ENCODE results near the gene TMEM198. TPM values are rescaled to one million over a fixed set of nuclear protein-coding genes. Genes with fewer than 3 reads are reported as not detected.

The TMEM198 gene
- total RNA-seq, 1 donor from 2014 or later = 2.5 TPM

DNA sequence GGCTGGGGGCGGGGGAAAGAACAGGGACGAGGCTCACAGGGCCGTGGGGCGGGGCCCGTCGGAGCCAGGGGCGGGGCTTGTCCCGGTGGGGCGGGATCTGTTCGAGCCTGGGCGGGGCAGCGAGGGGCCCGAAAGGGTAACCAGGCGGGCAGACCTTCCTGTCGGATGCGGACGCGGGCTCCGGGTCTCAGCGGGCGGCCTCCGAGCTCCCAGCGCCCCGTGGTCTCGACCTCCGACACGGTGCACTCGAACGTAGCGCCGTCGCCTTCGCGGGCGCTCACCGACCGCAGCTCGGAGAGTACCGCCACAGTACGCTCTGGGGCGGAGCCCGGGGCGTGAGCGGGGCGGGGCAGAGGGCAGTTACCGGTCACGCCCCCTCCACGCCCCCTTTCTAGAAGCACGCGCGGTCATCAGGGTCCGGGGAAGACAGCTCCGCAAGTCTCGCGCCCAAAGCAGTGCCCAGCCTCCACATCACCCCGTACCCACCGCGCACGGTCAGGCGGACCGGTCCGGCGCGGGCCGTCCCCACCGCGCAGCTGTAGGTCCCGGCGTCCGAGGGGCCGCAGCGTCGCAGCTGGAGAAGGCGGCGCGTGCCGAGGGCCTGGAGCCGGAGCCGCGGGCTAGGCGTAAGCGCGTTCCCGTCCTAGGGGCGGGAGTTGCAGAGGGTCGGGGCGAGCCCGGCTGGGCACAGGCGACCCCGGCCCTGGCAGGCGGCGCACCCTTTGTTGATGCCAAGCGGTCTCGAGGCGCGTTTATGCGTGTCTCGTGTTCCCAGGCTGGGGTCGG, 8.7 kb downstream of the TMEM198 start:
- peaks cover 51% of the 10 kb centered on the region for H3K27me3 ChIP-seq (ENCODE audit: low read depth)
- intact Hi-C loops (cut with micrococcal nuclease) = no loop called here

DNA sequence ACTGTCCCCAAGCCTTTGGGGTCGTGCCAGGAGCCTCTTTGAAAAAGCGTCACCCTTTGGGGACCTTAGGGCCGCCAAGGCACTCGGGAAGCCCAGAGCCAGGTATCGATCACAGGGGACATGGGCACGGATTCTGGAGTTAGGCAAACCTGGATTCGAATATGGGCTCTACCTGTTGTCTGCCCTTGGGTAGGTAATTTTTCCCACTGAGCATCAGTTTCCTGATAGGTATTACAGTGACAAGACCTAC, 9.3 kb downstream of the TMEM198 start:
- H3K27ac ChIP-seq (replicated peaks) = no peak overlapping the region

More for the DNA sequence above, 8.7 kb downstream of the TMEM198 start:
- peaks cover 11% of the 10 kb centered on the region for H3K36me3 ChIP-seq
- no peaks in the 10 kb centered on the region for H3K9me3 ChIP-seq (replicated peaks)
- peak; percentile 86 for DNase-seq
- peaks cover 21% of the 10 kb centered on the region for H3K4me1 ChIP-seq
- peak overlapping the region; percentile 67 for H3K4me3 ChIP-seq
- TF ChIP-seq, protein P1, sequence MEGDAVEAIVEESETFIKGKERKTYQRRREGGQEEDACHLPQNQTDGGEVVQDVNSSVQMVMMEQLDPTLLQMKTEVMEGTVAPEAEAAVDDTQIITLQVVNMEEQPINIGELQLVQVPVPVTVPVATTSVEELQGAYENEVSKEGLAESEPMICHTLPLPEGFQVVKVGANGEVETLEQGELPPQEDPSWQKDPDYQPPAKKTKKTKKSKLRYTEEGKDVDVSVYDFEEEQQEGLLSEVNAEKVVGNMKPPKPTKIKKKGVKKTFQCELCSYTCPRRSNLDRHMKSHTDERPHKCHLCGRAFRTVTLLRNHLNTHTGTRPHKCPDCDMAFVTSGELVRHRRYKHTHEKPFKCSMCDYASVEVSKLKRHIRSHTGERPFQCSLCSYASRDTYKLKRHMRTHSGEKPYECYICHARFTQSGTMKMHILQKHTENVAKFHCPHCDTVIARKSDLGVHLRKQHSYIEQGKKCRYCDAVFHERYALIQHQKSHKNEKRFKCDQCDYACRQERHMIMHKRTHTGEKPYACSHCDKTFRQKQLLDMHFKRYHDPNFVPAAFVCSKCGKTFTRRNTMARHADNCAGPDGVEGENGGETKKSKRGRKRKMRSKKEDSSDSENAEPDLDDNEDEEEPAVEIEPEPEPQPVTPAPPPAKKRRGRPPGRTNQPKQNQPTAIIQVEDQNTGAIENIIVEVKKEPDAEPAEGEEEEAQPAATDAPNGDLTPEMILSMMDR (IDR thresholded peaks at IDR 0.05; ENCODE audit: borderline replicate concordance) = no peak
- H3K27ac ChIP-seq (replicated peaks) = peak overlapping the region; percentile 3

DNA sequence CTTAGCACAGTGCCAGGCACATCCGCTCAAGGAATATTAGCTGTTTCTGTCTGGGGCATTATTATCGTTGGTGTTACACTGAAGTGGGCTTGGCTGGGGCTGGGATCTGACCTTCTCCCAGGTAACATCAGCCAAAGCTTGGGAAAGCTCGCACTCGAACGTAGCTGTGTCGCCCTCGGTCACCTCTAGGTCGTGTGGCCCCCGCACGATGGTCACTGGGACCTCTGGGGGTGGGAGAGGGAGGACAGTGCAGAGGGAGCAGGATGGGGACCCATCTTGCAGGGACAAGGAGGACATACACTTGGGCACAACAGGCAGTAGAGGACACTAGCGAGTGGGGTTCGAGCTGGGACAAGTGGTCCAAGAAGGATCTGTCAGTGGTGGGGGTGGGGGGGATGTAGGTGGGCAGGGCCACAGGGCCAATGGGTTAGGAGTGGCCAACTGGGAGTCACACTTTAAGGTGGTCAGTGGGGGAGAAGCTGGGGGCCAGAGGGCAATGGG, 9.7 kb downstream of the TMEM198 start:
- no peak for DNase-seq
- H3K4me3 ChIP-seq = no peak overlapping the region
- no peak overlapping the region for H3K27ac ChIP-seq (replicated peaks)
- peaks cover 15% of the 10 kb centered on the region for H3K36me3 ChIP-seq
- intact Hi-C loops (cut with micrococcal nuclease) = no loop called here
- peaks cover 47% of the 10 kb centered on the region for H3K27me3 ChIP-seq (ENCODE audit: low read depth)
- TF ChIP-seq, protein P1 (IDR thresholded peaks at IDR 0.05; ENCODE audit: borderline replicate concordance) = no peak
- no peaks in the 10 kb centered on the region for H3K9me3 ChIP-seq (replicated peaks)
- H3K4me1 ChIP-seq = peaks cover 21% of the 10 kb centered on the region

More for the DNA sequence above, 9.3 kb downstream of the TMEM198 start:
- no peaks in the 10 kb centered on the region for H3K9me3 ChIP-seq (replicated peaks)
- no peak for DNase-seq
- intact Hi-C loops (cut with micrococcal nuclease) = no loop called here
- H3K4me3 ChIP-seq = peak overlapping the region; percentile 67
- peaks cover 21% of the 10 kb centered on the region for H3K4me1 ChIP-seq
- TF ChIP-seq, protein P1 (IDR thresholded peaks at IDR 0.05; ENCODE audit: borderline replicate concordance) = no peak
- peaks cover 47% of the 10 kb centered on the region for H3K27me3 ChIP-seq (ENCODE audit: low read depth)
- peaks cover 12% of the 10 kb centered on the region for H3K36me3 ChIP-seq

DNA sequence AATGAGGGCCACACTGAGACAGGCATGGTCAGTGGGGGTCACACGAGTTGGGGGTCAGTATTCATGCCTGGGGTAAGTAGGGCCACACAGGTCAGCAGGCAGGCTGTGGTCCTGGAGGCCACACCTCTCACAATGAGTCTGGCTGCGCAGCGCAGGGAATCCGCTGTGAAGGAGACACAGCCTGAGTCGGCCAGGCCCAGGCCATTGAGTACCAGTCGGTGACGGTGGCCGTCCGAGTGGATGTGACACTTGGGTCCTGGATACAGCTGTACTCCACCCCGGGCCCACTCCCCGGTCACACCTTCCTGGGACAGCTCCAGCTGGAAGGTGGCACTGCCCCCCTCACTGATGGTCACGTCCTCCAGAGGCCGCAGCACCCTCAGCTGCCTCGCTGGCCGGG, 10.5 kb downstream of the TMEM198 start:
- intact Hi-C loops (cut with micrococcal nuclease) = no loop called here
- TF ChIP-seq, protein P1 (IDR thresholded peaks at IDR 0.05; ENCODE audit: borderline replicate concordance) = no peak
- H3K27ac ChIP-seq (replicated peaks) = no peak overlapping the region
- peaks cover 15% of the 10 kb centered on the region for H3K36me3 ChIP-seq
- peaks cover 47% of the 10 kb centered on the region for H3K27me3 ChIP-seq (ENCODE audit: low read depth)
- no peak overlapping the region for H3K4me3 ChIP-seq
- H3K4me1 ChIP-seq = peaks cover 21% of the 10 kb centered on the region
- no peak for DNase-seq
- no peaks in the 10 kb centered on the region for H3K9me3 ChIP-seq (replicated peaks)

DNA sequence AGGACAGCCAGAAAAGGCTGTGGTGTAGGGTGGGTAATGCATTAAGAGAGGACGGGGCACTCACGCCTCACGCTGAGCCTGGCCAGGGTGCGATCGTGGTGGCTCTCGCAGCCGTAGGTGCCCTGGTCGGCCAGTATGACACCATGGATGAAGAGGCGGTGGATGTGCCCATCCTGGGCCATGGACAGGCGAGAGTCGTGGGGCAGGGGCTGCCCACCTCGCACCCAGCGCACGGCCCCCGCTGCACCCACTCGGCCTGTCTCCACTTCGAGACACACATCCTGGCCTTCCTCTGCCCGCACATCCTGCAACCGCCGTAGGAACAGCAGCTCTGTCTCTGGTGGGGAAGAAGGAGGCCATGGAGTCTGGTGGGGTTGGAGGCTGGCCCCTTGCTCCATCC, 12.1 kb downstream of the TMEM198 start:
- DNase-seq = no peak
- Histone ChIP-seq H3K4me3 (no peak overlapping the region), H3K27me3 (ENCODE audit: low read depth) (peaks cover 37% of the 10 kb centered on the region), H3K27ac (replicated peaks) (no peak overlapping the region), H3K9me3 (replicated peaks) (no peaks in the 10 kb centered on the region), H3K4me1 (peaks cover 31% of the 10 kb centered on the region), H3K36me3 (peaks cover 15% of the 10 kb centered on the region)
- TF ChIP-seq, protein P1 (IDR thresholded peaks at IDR 0.05; ENCODE audit: borderline replicate concordance) = no peak
- intact Hi-C loops (cut with micrococcal nuclease) = no loop called here
